ENCODE results near the gene SEC24B. TPM values are rescaled to one million over a fixed set of nuclear protein-coding genes. Genes with fewer than 3 reads are reported as not detected.

The SEC24B gene
- total and polyA plus RNA-seq, 10 of the 15 experiments (the other 5 are each of a cell fraction or from before 2014, with no cell fraction given), result 6.4 to 43.2 (median 16.0) TPM

- peak; percentile 45; the same call in 1 of the 2 replicates for TF ChIP-seq PKNOX1 (IDR thresholded peaks at IDR 0.05)
- no peak for TF ChIP-seq KLF5 (IDR thresholded peaks at IDR 0.05; ENCODE audit: partially characterized antibody)
- peak; percentile 69 to 89 for TF ChIP-seq EP300 (IDR thresholded peaks at IDR 0.05; ENCODE audit: borderline replicate concordance in 1 of 2, control insufficient read depth in 1 of 2, low read depth in 2 of 2, low read length in 2 of 2)
- TF ChIP-seq RAD21 (IDR thresholded peaks at IDR 0.05; ENCODE audit: insufficient read depth, low read depth, low read length), result peak; percentile 12; the same call in 1 of the 2 replicates
- peak; percentile 39; the same call in 1 of the 2 replicates for TF ChIP-seq GATAD2B (conservative IDR thresholded peaks at IDR 0.05; ENCODE audit: low read depth)
- TF ChIP-seq SMC3 (IDR thresholded peaks at IDR 0.05; ENCODE audit: borderline replicate concordance, low read length), result peak; percentile 21; the same call in 1 of the 2 replicates
- no peak for TF ChIP-seq ATF3 (IDR thresholded peaks at IDR 0.05; ENCODE audit: borderline replicate concordance, extremely low read depth, low read depth, low read length)
- no peak for TF ChIP-seq ZNF622 (IDR thresholded peaks at IDR 0.05)
- peak; percentile 97 for TF ChIP-seq IKZF2 (IDR thresholded peaks at IDR 0.05)
- TF ChIP-seq, protein P1, sequence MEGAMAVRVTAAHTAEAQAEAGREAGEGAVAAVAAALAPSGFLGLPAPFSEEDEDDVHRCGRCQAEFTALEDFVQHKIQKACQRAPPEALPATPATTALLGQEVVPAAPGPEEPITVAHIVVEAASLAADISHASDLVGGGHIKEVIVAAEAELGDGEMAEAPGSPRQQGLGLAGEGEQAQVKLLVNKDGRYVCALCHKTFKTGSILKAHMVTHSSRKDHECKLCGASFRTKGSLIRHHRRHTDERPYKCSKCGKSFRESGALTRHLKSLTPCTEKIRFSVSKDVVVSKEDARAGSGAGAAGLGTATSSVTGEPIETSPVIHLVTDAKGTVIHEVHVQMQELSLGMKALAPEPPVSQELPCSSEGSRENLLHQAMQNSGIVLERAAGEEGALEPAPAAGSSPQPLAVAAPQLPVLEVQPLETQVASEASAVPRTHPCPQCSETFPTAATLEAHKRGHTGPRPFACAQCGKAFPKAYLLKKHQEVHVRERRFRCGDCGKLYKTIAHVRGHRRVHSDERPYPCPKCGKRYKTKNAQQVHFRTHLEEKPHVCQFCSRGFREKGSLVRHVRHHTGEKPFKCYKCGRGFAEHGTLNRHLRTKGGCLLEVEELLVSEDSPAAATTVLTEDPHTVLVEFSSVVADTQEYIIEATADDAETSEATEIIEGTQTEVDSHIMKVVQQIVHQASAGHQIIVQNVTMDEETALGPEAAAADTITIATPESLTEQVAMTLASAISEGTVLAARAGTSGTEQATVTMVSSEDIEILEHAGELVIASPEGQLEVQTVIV (IDR thresholded peaks at IDR 0.05; ENCODE audit: borderline replicate concordance, partially characterized antibody), result no peak
- TF ChIP-seq ZNF217 (IDR thresholded peaks at IDR 0.05), result 0 out of 2 replicates have a peak, but pooled peaks have one; percentile 35
- TF ChIP-seq STAT3 (IDR thresholded peaks at IDR 0.05; ENCODE audit: low read depth, low read length), result no peak
- peak; percentile 72; the same call in 1 of the 2 replicates for TF ChIP-seq ASH2L (IDR thresholded peaks at IDR 0.05; ENCODE audit: borderline replicate concordance, low read depth)
- TF ChIP-seq RELB (IDR thresholded peaks at IDR 0.05; ENCODE audit: low read depth), result peak; percentile 93
- peak; percentile 50; the same call in 1 of the 2 replicates for TF ChIP-seq TCF3 (IDR thresholded peaks at IDR 0.05; ENCODE audit: borderline replicate concordance, insufficient read depth, low read depth, low read length)
- no peak for TF ChIP-seq CREB1 (IDR thresholded peaks at IDR 0.05; ENCODE audit: low read depth)
- no peak for TF ChIP-seq CBX3 (IDR thresholded peaks at IDR 0.05; ENCODE audit: borderline replicate concordance, low read depth)
- TF ChIP-seq MAX (IDR thresholded peaks at IDR 0.05; ENCODE audit: low read depth, low read length), result peak; percentile 29; the same call in 1 of the 2 replicates
- TF ChIP-seq ATF7 (IDR thresholded peaks at IDR 0.05; ENCODE audit: low read depth), result peak; percentile 81
- no peak for TF ChIP-seq SIX5 (IDR thresholded peaks at IDR 0.05; ENCODE audit: low read depth, low read length, severe bottlenecking)
- peak; percentile 81 for TF ChIP-seq POLR2AphosphoS5 (IDR thresholded peaks at IDR 0.05; ENCODE audit: low read length)
- no peak for TF ChIP-seq NFYA (IDR thresholded peaks at IDR 0.05; ENCODE audit: borderline replicate concordance, low read depth, low read length)
- no peak for TF ChIP-seq KAT2A (conservative IDR thresholded peaks at IDR 0.05; ENCODE audit: control insufficient read depth, low read depth, low read length)
- TF ChIP-seq NR2F1 (conservative IDR thresholded peaks at IDR 0.05), result peak; percentile 35; the same call in 1 of the 2 replicates
Measured at GRCh38 chr4:109560687-109561461, 127.3 kb downstream of the SEC24B start (continued).
